Mucosa of rectum (tissue), 2 donors: ENCODE data around the gene FAM210A.
"Not testable (repeated sequence)": the region's sequence is repeated elsewhere in the genome, so short reads cannot be mapped to it uniquely, and the experiment has no call there.

Experiments
- H3K27ac ChIP-seq, 2 donors: one replicate each; pipeline ENCODE4 v1.7.0; 2013; ENCODE audit warnings: inconsistent platforms in 2 of 2, low read depth in 2 of 2, low read length in 2 of 2
- H3K27me3 ChIP-seq, 2 donors: one replicate each; pipeline ENCODE4 v1.7.0; 2013; ENCODE audit warnings: low read length in 2 of 2; ENCODE audit not compliant: control insufficient read depth in 2 of 2, insufficient read depth in 2 of 2
- H3K36me3 ChIP-seq, 2 donors: one replicate each; pipeline ENCODE4 v1.7.0; 2013; ENCODE audit warnings: low read length in 2 of 2; ENCODE audit not compliant: control insufficient read depth in 2 of 2, insufficient read depth in 2 of 2
- H3K4me1 ChIP-seq, 2 donors: one replicate each; pipeline ENCODE4 v1.7.0; 2013; ENCODE audit warnings: low read length in 2 of 2, mild to moderate bottlenecking in 1 of 2; ENCODE audit not compliant: control insufficient read depth in 2 of 2, insufficient read depth in 2 of 2
- H3K4me3 ChIP-seq, 2 donors: one replicate each; pipeline ENCODE4 v1.7.0; 2013; ENCODE audit warnings: low read length in 2 of 2
- H3K9ac ChIP-seq, 2 donors: one replicate each; pipeline ENCODE4 v1.7.0; 2013; ENCODE audit warnings: low read length in 2 of 2, low read depth in 1 of 2, mild to moderate bottlenecking in 1 of 2
- H3K9me3 ChIP-seq, 2 donors: one replicate each; pipeline ENCODE4 v1.7.0; 2013; ENCODE audit warnings: low read length in 2 of 2; ENCODE audit not compliant: control insufficient read depth in 2 of 2
- donor health status: healthy.
- donor health status: Normal muscosa, but diverticular disease.

The FAM210A gene

GRCh38 chr18:13710414-13710831, 15.9 kb downstream of the FAM210A start:
- Histone ChIP-seq H3K27me3 (no peaks in the 10 kb centered on the region), H3K4me3 (no peak overlapping the region), H3K9me3 (no peaks in the 10 kb centered on the region), H3K9ac (no peak overlapping the region), H3K27ac (no peak overlapping the region), H3K36me3 (no peaks in the 10 kb centered on the region), H3K4me1 (no peaks in the 10 kb centered on the region)

GRCh38 chr18:13703899-13704298, 22.5 kb downstream of the FAM210A start:
- H3K27me3 ChIP-seq: no peaks in the 10 kb centered on the region
- peaks cover 2 to 10% of the 10 kb centered on the region in 2 donors for H3K9me3 ChIP-seq
- no peak overlapping the region for H3K4me3 ChIP-seq
- H3K4me1 ChIP-seq: no peaks in the 10 kb centered on the region
- H3K9ac ChIP-seq: no peak overlapping the region
- H3K36me3 ChIP-seq: no peaks in the 10 kb centered on the region
- no peak overlapping the region for H3K27ac ChIP-seq

- no peak overlapping the region for H3K27ac ChIP-seq
- H3K4me3 ChIP-seq: no peak overlapping the region
- no peaks in the 10 kb centered on the region for H3K36me3 ChIP-seq
- H3K4me1 ChIP-seq: no peaks in the 10 kb centered on the region
- H3K9ac ChIP-seq: no peak overlapping the region
- H3K27me3 ChIP-seq: no peaks in the 10 kb centered on the region
- H3K9me3 ChIP-seq: peaks cover 2 to 10% of the 10 kb centered on the region in 2 donors
Observed at GRCh38 chr18:13700153-13700552, 26.2 kb downstream of the FAM210A start.

- no peaks in the 10 kb centered on the region for H3K36me3 ChIP-seq
- H3K9me3 ChIP-seq: peaks cover 2% of the 10 kb centered on the region in 2 donors
- no peak overlapping the region for H3K4me3 ChIP-seq
- H3K4me1 ChIP-seq: no peaks in the 10 kb centered on the region
- H3K9ac ChIP-seq: no peak overlapping the region
- H3K27ac ChIP-seq: no peak overlapping the region
- no peaks in the 10 kb centered on the region for H3K27me3 ChIP-seq
Observed at GRCh38 chr18:13696961-13697360, 29.4 kb downstream of the FAM210A start.

- not testable (repeated sequence) for H3K27me3 ChIP-seq, H3K4me1 ChIP-seq, H3K9ac ChIP-seq, H3K9me3 ChIP-seq, H3K36me3 ChIP-seq, H3K27ac ChIP-seq, H3K4me3 ChIP-seq
Observed at GRCh38 chr18:13695337-13695736, 31.0 kb downstream of the FAM210A start.

- H3K27me3 ChIP-seq, H3K4me1 ChIP-seq, H3K9ac ChIP-seq, H3K36me3 ChIP-seq, H3K9me3 ChIP-seq, H3K27ac ChIP-seq, H3K4me3 ChIP-seq: not testable (repeated sequence)
Observed at GRCh38 chr18:13690060-13690459, 36.3 kb downstream of the FAM210A start.

GRCh38 chr18:13688191-13689136, 37.9 kb downstream of the FAM210A start:
- no peaks in the 10 kb centered on the region for H3K9me3 ChIP-seq
- no peak overlapping the region for H3K27ac ChIP-seq
- H3K27me3 ChIP-seq: no peaks in the 10 kb centered on the region
- no peaks in the 10 kb centered on the region for H3K4me1 ChIP-seq
- H3K36me3 ChIP-seq: no peaks in the 10 kb centered on the region
- no peak overlapping the region for H3K9ac ChIP-seq
- H3K4me3 ChIP-seq: no peak overlapping the region

GRCh38 chr18:13684546-13684945, 41.8 kb downstream of the FAM210A start:
- no peaks in the 10 kb centered on the region for H3K27me3 ChIP-seq
- no peak overlapping the region for H3K9ac ChIP-seq

GRCh38 chr18:13681701-13682100, 44.7 kb downstream of the FAM210A start:
- Histone ChIP-seq H3K36me3 (no peaks in the 10 kb centered on the region), H3K9me3 (no peaks in the 10 kb centered on the region), H3K27ac (no peak overlapping the region), H3K4me3 (no peak overlapping the region), H3K9ac (no peak overlapping the region), H3K27me3 (no peaks in the 10 kb centered on the region), H3K4me1 (no peaks in the 10 kb centered on the region)

More at GRCh38 chr18:13684546-13684945, 41.8 kb downstream of the FAM210A start:
- no peaks in the 10 kb centered on the region for H3K4me1 ChIP-seq
- H3K9me3 ChIP-seq: no peaks in the 10 kb centered on the region
- no peak overlapping the region for H3K4me3 ChIP-seq
- H3K36me3 ChIP-seq: no peaks in the 10 kb centered on the region
- no peak overlapping the region for H3K27ac ChIP-seq

- Histone ChIP-seq H3K9ac (no peak overlapping the region), H3K27ac (no peak overlapping the region), H3K9me3 (no peaks in the 10 kb centered on the region), H3K4me1 (no peaks in the 10 kb centered on the region), H3K27me3 (no peaks in the 10 kb centered on the region), H3K4me3 (no peak overlapping the region), H3K36me3 (no peaks in the 10 kb centered on the region)
Observed at GRCh38 chr18:13680612-13681011, 45.7 kb downstream of the FAM210A start.
